Myometrial cell (primary cell): ENCODE data around the gene ATF7IP2. TPM values are rescaled to one million over a fixed set of nuclear protein-coding genes. Genes with fewer than 3 reads are reported as not detected.

Experiments
- total RNA-seq: library from RNA; depleted of rRNA; stranded (reverse); fragments of >200 nt; gene quantifications from 2 replicates; pipeline ENCODE4 v1.2.3, GENCODE V29; 2015

Gene ATF7IP2, protein sequence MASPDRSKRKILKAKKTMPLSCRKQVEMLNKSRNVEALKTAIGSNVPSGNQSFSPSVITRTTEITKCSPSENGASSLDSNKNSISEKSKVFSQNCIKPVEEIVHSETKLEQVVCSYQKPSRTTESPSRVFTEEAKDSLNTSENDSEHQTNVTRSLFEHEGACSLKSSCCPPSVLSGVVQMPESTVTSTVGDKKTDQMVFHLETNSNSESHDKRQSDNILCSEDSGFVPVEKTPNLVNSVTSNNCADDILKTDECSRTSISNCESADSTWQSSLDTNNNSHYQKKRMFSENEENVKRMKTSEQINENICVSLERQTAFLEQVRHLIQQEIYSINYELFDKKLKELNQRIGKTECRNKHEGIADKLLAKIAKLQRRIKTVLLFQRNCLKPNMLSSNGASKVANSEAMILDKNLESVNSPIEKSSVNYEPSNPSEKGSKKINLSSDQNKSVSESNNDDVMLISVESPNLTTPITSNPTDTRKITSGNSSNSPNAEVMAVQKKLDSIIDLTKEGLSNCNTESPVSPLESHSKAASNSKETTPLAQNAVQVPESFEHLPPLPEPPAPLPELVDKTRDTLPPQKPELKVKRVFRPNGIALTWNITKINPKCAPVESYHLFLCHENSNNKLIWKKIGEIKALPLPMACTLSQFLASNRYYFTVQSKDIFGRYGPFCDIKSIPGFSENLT
- total RNA-seq = 2.6 and 5.8 TPM in 2 replicates

GRCh38 chr16:10385725-10386516, at the start of gene ATF7IP2:
ATF7IP2 (plus strand) TSS chr16:10386061; CDS start chr16:10430621, 44,560 bp downstream.

Other genes with a start within 250 kb of the ATF7IP2 start
- under 0.01 TPM in 1 of 2 replicates, not detected in the other for gene GRIN2A, start 203.6 kb upstream of the ATF7IP2 start, total RNA-seq
- 18.2 and 21.8 TPM in 2 replicates for gene EMP2, start 194.5 kb downstream of the ATF7IP2 start, total RNA-seq